Raji (cell line): ENCODE data around the gene CLCN7.

ENCODE experiments used
- POLR2A ChIP-seq: IDR thresholded peaks from 2 replicates; pipeline ENCODE4 v1.6.1; 2011; ENCODE audit warnings: low read depth, low read length, control low read depth; ENCODE audit not compliant: insufficient read depth

The CLCN7 gene

DNA sequence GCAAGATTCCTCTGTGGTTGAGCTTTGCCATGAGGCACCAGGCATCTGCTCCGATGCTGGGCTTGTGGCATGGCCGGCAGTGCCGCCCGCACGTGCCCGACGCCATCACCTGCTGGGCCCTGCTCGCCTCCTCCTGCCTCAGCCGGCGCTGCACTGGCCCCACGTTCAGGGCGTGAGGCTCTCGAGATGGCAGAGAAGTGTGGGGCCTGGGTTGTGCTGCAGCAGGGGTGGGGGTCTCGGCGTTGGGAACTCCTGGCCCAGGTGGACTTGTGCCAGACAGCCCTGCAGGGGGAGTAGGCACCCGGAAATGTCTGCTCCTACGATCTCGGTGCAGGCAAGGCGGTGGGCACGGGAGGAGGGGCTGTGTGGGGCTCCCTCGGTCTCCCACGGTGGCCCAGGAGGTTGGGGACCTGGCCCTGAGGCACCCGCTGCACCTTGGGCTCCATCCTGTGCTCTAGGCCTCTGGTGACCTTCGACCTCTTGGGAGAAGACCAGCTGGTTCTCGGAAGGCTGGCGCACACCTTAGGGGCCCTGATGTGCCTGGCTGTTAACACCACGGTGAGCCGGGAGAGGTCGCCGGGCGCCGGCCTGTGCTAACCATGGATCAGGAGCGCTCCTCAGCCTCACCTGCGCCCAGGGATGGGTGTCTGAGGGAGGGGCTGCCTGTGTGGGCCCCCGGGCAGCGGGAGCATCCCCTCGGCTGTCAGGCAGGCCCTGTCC, 31.8 kb upstream of the CLCN7 start:
- TF ChIP-seq POLR2A = no peak

DNA sequence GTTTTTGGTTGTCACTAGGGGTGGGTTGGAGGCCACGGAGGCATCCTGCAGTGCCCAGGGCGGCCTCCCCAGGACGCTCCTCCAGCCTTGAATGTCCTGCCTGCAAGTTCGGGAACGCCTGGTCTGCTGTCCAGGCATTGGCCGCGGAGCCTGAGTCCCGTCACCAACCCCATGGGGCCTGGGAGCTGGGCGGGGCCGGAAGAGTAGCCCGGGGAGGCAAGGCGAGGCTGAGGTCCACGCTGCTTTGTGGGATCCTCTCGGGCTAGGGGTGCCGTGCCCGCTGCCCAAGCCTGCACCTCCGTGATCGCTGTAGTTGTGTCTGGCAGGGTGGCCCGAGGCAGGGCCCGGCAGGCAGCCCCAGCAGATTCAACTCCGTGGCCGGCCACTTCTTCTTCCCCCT, 31.1 kb upstream of the CLCN7 start:
- TF ChIP-seq POLR2A = no peak

DNA sequence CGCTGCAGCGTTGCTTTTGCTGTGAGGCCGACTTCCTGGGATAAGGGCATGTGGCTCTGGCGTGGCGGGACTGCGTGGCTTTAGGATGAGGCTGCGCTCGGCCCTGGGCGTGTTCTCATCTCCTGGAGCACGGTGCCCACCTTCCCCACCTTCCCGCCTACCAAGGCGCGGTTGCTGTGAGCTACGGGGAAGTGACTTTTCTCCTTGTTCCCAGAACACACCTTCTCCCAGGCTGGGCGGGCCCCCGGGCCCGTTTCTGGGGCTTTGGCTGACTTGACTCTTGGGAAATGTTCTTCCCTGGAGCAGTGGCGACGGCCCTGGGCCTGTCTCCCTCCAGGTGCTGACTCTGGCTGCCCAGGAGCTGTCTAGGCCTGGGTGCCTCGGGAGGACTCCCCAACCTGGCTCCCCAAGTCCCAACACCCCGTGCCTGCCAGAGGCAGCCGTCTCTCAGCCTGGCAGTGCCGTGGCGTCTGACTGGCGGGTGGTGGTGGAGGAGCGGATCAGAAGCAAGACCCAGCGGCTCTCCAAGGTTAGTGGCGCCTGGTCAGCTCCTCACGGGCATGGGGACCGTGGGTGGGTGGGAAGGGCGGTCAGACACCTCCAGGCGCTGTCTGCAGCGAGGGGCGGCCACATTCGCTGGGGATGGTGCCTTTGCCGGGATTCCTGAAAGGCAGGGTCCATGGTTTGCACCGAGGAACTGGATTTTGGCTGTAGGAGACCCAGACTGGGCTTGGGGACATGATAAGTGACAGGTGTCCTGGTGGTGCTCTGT, 30.4 kb upstream of the CLCN7 start:
- no peak for TF ChIP-seq POLR2A

DNA sequence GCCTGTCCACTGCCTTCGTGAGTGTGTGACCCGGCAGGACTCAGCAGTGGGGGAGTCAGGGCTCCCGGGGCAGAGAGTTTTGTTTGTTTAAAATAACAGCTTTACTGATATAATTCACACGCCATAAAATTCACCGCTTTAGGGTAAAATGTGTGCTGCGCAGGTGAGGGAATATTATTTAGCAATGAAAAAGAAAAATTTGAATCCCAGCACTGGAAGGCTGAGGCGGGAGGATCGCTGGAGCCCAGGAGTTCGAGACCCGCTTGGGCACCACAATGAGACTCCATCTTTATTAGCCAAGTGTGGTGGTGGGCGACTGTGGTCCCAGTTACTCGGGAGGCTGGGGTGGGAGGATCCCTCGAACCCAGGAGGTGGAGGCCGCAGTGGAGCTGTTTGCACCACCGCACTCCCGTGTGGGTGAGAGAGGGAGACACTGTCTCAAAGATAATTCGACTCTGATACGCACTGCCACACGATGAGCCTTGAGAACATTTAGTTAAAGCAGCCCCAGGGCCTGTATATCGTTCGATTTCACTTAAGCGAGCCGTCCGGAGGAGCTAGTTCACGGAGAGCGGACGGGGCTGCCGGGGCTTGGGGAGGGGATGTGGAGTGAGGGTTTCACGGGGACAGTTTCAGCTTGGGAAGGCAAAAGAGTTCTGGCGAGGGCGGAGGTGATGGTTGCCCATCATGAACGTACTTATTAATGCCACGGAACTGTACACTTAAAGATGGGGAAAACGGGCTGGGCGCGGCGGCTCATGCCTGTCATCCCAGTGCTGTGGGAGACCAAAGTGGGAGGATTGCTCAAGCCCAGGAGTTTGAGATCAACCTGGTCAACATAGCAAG, 28.5 kb upstream of the CLCN7 start:
- no peak for TF ChIP-seq POLR2A

DNA sequence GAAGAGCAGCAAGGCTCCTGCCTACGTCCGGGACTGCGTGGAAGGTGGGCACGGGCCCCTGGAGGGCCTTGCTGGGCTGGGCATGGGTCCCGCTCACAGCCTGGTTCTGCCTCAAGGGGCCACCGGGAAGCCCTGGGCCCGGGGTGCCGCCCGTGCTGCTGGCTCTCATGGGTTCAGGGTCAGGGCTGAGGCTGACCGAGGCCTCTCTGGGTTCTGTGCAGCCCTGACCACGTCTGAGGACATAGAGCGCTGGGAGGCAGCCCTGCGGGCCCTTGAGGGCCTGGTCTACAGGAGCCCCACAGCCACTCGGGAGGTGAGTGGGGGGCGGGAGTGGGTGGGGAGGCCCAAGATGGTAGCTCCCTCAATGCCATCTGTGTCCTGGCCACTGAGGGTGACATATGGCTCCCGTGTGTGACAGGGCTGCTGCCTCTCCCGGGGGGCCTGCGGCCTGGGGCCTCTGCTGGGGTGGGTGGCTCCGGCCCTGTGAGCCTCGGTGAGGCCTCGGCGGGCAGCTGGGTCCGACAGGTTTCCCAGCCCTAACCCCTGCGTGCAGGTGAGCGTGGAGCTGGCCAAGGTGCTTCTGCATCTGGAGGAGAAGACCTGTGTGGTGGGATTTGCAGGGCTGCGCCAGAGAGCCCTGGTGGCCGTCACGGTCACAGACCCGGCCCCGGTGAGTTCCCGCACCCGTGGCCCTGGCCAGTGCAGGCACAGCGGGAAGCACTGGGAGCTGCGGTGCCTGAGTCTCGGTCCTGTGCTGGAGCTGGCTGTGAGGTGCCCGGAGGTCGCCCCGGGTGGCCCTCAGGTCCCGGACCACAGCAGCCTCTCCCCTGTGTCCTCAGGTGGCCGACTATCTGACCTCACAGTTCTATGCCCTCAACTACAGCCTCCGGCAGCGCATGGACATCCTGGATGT, 27.5 kb upstream of the CLCN7 start:
- no peak for TF ChIP-seq POLR2A

DNA sequence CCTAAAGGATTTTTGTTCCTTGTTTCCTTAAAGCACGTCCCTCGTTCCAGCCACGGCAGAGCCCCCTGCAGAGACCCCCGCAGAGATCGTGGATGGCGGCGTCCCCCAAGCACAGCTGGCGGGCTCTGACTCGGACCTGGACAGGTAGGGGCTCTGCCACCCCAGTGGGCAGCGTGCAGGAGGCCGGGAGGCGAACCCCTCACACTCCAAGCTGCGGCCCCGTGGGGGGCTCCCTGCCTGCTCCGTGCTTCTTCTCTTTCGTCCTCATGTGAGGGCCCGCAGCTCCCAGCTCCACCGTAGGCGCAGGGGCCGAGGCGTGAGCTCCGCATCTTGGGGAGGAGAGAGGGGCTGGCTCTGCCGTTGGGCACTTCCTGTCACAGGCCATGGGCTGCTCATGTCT, 26.8 kb upstream of the CLCN7 start:
- no peak for TF ChIP-seq POLR2A

DNA sequence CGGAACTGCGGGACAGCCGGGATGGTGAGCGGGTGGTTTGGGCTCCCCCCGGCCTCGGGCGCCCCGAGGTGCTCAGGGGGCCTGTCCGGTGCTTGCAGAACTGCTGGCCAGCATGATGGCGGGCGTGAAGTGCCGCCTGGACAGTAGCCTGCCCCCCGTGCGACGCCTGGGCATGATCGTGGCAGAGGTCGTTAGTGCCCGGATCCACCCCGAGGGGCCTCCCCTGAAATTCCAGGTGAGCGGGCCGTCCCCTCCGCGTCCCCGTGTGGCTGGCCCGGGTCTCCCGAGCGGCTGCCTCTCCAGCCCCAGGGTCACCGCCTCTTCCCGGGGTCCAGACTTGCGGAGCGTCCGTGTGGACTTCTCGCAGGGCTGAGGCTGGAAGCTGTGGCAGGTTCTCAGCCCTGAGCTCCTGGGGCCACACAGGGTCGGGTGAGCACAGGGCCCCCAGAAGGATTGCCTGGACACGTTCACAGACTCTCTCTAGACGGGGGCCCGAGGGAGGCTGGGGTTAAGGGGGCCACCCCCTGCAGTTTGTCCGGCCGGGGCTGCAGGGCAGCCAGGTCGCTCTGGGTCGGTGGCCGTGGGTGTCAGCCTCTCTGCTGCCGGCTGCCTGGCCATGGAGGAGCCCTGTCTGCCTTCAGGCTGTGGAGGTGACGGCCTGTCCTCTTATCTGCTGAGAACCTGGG, 25.8 kb upstream of the CLCN7 start:
- TF ChIP-seq POLR2A = no peak

DNA sequence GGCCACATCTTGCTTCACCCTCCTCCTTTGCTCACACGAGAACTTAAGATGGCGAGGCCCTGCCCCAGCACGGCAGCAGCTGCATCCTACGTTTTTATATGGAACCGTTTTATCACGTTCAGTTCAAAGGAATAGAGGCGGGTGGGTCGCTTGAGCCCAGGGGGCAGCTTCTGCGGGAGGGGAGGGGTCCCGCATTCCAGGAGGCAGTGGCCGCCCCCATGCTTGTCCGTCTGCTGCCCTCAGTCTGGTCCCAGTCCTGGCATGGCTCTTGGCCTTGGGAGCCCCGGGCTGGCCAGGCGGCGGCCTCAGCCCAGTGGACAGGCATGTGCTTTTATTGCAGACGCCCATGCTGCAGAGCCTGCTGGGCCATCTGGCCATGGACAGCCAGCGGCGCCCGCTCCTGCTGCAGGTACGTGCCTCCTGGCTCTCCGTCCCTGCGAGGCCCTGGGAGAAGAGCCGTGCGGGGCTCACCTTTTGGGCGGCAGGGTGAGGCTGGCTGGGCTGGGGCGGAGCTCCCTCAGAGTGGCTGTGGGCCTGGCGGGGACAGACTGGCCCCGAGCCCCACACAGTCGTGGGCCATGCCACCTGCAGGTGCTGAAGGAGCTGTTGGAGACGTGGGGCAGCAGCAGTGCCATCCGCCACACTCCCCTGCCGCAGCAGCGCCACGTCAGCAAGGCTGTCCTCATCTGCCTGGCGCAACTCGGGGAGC, 25.1 kb upstream of the CLCN7 start:
- no peak for TF ChIP-seq POLR2A

DNA sequence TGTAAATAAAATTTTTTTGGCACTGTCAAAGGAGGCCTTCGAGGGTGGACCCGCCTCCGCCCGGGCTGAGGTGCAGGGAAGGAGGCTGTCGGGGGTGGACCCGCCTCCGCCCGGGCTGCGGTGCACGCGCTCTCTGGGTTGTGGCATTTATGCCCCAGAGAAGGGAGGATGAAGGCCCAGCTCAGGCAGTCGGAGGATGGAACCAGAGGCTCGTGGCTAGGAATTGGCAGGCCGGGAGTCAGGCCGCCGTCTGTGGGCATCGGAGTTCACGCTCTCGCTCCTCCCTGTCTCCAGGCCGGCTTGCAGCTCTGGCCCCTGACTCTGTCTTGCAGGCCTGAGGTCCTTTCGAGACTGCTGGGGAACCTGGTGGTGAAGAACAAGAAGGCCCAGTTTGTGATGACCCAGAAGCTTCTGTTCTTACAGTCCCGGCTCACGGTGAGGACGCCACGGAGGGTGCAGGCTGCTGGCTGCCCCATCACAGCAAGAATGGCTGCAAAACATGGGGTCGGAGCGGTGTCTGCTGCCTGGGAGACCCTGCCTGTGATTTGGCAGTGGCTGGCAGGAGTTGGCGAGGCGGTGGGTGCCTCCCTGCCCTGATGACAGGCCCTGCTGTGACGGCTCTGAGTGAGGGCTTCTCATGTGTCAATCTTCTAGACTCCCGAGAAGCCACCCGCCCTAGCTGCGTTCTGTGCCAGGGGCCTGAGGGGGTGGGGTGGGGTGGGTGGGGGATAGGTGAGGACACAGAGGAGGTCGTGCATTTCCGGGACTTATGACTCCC, 24.3 kb upstream of the CLCN7 start:
- TF ChIP-seq POLR2A = no peak

DNA sequence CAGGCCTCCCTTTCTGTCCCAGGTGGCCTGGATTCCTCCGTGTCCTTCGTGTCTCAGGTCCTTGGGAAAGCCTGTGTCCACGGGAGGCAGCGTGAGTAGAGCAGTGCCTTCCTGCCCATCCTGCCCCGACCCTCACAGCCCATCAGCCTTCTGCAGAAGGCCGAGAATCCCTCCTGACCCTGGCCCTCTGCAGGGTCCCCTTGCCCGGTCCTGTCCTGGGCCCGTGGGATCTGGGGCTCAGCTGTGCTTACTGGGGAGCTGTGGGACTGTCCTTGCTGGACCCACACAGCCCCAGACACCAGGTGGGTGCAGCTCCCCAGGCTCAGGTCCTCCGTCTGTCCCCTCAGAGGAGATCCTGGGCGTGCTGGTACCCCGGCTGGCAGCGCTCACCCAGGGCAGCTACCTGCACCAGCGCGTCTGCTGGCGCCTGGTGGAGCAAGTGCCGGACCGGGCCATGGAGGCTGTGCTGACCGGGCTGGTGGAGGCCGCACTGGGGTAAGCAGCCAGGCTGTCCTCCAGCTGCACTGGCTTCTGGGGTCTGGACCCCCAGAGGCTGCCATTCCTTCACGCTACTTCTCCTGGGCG, 22.3 kb upstream of the CLCN7 start:
- no peak for TF ChIP-seq POLR2A

DNA sequence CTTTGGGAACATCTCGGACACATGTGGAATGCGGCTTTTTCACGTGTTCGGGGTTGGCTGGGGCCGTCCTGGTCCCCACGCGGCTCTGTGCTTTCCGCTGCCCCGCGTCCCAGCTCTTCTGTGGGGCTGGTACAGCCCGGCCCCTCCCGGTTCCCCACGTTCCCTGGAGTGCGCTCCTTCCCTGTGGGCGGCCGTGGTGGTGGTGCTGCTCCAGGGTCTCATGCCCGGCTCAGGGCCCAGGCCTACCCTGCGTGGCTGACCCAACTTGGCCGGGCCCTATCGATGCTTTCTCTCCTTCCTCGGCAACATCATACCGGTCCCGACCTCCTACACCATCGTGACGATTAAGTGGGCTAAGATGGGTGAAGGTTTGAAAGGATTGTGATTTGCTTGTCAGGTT, 21.6 kb upstream of the CLCN7 start:
- TF ChIP-seq POLR2A = no peak

DNA sequence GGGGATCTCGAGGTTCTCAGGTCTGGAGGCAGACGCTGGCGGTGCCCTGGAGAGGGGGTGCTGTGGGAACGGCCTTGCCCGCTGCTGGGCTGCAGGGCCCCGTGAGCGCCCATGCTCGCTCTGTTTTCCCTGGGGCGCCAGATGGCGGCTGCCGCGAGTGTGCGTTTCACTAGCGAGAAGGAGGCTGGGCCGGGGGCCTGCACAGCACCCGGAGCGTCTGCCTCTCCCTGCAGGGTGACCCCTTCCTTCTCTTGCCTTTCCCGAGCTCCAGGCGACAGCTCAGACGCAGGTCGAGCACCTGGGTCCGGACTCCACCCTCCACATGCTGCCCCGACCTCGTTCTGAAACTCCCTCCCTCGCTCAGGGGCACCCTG, 21.0 kb upstream of the CLCN7 start:
- TF ChIP-seq POLR2A = no peak

DNA sequence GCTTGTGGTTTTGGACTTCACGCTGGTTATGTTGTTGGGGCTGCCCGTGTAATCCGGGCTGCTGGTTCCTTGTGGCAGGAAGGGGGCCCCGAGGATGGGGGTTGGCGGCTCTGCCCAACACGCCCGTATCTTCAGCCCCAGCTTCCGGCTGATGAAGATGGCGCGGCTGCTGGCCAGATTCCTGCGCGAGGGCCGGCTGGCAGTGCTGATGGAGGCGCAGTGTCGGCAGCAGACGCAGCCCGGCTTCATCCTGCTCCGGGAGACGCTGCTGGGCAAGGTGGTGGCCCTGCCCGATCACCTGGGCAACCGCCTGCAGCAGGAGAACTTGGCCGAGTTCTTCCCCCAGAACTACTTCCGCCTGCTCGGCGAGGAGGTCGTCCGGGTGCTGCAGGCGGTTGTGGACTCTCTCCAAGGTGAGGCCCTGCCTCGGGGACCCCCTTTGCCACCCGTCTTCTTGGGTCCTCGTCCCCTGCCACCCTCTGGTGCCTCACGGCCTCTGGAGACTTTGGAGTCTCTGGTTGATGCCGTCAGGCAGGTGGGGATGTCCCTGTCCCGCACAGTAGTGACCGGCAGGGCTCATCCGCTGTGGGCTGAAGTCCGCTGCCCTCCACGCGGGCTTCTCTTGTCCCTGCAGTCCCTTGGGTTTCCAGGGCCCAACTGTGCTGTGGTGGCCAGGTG, 20.5 kb upstream of the CLCN7 start:
- TF ChIP-seq POLR2A = no peak
